ENCODE data around the gene AMTN.
"Not testable (repeated sequence)": the region's sequence is repeated elsewhere in the genome, so short reads cannot be mapped to it uniquely, and the experiment has no call there.

Gene AMTN

DNA sequence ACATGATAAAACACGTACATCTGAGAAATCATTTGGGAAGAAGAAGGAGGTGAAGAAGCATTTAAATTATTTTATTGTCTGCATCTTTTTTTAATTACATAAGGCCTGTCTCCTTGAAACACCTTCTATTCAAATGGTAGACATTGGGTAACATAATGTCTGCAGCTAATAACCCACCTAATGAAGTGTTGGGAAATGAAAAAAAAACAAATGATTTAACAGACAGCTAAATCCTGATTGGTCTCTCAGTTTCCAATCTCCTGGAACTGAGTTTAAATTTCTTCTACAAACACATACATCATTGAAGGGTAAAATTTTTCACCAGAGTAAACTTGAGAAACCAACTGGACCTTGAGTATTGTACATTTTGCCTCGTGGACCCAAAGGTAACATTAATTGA, at the start of gene AMTN:
AMTN (plus strand) TSS at position 301 of the 400 bp plus-strand sequence. CDS start 209 bp downstream, outside the sequence.
- DNase-seq (ENCODE audit: low read depth): no peak

DNA sequence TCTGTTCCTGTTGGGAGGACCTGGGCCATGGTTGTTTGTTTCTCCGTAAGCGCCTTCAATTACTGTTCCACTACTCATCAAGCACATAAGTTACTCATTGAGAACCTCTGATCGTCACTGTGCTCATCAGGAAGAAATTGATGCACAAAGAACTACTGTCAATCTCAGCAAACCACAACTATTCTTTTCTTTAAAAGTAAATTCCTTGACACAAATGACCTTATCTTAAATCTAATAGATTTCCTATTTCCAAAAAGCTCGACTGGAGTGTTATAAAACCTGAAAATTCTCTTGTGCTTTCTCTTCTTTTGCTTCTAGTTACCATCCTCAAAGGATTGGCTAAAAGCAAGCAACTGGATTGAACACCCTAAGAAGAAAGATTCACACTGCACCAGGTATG, 46.5 kb upstream of the AMTN start, which contains the start of gene MUC7:
MUC7 (plus strand) TSS at position 301 of the 400 bp plus-strand sequence. CDS start 1,825 bp downstream, outside the sequence.
- DNase-seq (ENCODE audit: low read depth): no peak

- peak; percentile 15 for DNase-seq (ENCODE audit: low read depth)
These were observed 44.7 kb upstream of the AMTN start for GRCh38 chr4:70473679-70474078.

DNA sequence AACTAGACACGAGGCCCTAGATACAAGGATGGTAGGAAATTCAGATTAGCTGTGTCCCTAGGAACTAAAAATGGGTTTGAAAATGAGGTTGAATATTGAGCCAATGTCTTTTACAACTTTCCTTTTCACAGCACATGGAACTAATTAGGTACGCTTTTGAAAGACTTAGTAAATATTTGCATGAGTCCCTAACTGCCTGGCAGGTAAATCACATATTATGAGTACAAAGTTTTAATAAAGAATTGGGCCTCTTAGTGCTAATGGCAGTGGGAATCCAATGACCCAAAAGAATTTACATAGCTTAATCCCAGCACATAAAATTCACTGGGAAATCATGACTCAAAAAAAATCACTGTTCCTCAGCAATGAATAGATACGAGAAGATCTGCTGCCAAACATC, 29.6 kb upstream of the AMTN start:
- no peak for DNase-seq (ENCODE audit: low read depth)

DNA sequence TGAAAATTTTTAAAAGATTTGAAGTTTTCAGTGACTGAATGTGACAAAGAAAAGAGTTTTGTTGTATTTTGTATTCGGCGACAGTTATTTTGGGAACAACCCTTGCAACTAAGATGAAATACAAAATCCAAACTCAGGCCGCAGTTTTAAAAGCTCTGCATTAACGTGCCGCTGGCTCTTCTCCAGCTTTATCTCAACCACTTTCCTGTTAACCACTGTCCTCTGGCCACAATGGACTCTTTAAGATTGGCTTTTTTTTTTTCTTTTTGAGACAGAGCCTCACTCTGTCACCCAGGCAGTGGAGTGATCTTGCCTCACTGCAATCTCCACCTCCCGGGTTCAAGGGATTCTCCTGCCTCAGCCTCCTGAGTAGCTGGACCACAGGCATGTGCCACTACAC, 22.1 kb upstream of the AMTN start:
- DNase-seq (ENCODE audit: low read depth): no peak

DNA sequence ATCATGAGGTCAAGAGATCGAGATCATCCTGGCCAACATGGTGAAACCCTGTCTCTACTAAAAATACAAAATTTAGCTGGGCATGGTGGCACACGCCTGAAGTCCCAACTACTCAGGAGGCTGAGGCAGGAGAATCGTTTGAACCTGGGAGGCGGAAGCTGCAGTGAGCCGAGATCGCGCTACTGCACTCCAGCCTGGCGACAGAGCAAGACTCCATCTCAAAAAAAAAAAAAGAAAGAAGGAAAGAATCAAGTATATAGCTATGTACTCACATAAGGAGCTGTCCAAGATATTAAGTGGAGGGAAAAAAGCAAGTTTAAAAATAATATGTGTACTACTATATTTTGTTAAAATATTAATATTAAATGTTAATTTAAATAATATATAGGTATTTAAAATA, 16.5 kb upstream of the AMTN start:
- DNase-seq (ENCODE audit: low read depth): not testable (repeated sequence)

GRCh38 chr4:70504733-70505132, 13.6 kb upstream of the AMTN start:
- no peak for DNase-seq (ENCODE audit: low read depth)

DNA sequence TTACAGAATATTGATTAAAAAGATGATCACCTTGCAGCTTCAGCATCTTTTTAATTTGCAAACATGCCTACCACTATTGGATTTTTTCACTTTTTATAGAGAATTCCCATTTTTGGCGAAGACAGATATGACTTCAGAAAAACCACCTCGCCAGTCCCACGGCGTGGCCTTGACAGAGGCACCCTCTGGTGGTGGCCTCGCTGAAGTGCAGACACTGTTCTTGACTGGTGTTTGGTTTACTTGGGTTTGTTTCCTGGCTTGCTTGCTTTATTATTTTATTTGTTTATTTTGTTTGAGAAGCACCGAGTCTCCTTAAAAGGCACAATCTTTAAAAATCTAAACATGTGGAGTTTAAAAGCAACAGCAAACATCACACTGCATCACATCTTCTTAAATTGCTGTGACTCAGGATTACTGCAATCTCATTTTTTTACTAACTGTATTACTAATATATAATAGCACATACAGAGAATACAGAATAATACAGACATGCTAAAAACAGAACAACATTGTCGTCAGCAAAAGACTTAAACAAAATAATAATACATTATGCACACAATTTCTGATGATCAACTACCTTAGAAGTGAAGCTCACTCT, 13.1 kb upstream of the AMTN start:
- no peak for DNase-seq (ENCODE audit: low read depth)

DNA sequence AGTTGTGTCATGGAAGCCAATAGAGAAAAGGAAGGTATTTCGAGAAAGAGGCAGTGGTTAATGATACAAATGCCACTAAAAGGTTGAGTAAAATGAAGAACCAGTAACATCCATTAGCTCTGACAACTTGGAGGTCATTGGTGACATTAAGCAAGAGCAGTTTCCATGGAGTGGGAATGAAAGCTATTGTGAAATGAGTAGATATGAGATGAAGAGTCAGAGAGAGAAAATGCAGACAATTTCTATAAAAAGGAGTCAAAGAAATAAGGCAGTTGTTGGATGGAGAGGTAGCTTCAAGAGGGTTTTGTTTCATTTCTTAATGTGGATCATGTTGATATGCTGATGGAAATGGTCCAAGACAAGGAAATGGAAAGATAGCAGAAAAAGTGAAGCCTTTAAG, 9.6 kb upstream of the AMTN start:
- DNase-seq (ENCODE audit: low read depth): no peak

DNA sequence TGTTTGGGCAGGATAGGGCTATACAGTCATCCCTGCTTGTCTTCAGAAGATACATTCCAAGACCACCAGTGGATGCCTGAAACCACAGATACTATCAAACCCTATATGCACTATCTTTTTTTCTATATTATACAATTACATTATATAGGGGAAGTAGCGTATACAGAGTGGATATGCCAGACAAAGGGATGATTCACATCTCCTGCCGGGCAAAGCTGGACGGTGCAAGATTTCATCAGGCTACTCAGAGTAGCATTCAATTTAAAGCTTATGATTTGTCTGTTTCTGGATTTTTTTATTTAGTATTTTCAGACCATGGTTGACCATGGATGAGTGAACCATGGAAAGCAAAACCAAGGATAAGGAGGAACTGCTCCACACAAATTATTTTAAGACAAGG, 7.0 kb upstream of the AMTN start:
- DNase-seq (ENCODE audit: low read depth): no peak

DNA sequence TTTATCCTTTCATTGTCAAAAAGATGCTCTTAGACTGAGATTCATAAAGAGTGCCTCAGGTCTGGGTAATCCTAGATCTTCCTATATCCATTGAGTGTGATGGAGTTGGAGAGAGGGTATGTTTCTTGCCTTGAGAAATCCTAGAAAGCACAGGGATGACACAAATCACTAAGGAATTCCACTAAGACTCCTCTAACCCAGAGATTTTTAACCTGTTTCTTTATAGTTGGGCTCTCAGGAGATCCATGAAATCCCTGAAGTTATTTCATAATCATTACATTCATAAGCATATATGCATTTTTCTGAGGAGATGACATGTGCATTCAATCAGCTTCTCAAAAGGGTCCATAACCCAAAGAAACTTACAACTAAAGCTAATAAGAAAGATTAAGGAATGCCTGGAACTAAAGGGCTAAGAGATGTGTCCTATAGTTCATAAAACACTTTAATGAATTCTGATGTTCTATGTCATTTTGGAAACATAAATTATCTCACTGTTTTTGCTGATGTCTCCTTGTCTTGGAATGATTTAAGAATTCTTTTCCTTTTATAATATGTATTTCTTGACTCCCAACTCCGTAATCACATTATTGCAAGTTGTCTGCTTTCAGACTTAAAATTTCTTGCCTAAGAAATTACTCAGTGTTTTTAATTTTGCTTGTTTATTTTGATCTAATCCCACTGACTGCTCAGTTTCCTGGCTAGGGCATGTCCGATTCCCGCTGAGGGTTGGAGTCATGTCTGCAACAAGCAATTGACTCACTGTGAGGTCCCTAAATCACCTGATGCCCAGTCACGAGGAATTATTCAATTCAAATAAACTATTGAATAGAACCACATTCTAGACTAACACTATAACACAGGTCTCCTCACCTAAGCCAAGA, 2.8 kb upstream of the AMTN start:
- DNase-seq (ENCODE audit: low read depth): peak; percentile 76

- DNase-seq (ENCODE audit: low read depth): no peak
These were observed 347 bp downstream of the AMTN start for GRCh38 chr4:70518716-70519115.

DNA sequence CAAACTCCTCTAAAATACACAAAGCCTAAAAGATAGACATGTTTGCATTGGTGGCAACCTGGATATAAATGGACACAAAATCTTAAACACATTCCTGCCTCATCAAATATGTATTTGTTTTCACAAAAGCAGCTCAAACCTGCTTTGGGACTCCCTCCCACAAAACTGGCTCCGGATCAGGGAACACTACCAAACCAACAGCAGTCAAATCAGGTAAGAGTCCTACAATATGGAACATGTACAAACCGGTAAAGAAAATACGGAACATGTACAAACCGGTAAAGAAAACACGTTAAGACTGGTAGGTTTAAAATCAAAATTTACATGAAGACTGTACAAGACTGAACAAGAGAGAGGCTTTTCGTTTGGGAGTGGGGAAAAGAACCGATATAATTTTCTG, 4.3 kb downstream of the AMTN start:
- no peak for DNase-seq (ENCODE audit: low read depth)

GRCh38 chr4:70530997-70531396, 12.6 kb downstream of the AMTN start:
- no peak for DNase-seq (ENCODE audit: low read depth)

GRCh38 chr4:70531981-70532380, 13.6 kb downstream of the AMTN start:
- no peak for DNase-seq (ENCODE audit: low read depth)

DNA sequence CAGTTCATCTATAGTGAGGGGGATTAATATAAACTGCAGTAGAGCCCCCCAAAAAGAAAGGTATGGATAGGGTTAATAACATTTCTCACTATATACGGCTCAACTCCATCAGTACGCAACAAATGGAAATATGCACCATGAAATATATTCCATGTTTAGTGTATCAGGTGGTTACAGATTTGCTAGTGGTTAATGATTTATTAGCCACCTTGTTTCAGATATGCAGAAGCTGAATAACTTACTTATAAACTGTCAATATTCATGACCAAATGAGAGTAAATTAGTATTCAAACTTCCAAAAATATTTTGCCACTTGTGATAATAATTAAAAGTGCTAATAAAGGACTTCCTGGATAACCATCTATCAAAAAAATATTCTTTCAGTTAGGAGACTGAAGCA, 14.8 kb downstream of the AMTN start:
- DNase-seq (ENCODE audit: low read depth): no peak

GRCh38 chr4:70533791-70534190, 15.4 kb downstream of the AMTN start:
- DNase-seq (ENCODE audit: low read depth): no peak

- not testable (repeated sequence) for DNase-seq (ENCODE audit: low read depth)
These were observed 16.5 kb downstream of the AMTN start for GRCh38 chr4:70534886-70535285.

DNA sequence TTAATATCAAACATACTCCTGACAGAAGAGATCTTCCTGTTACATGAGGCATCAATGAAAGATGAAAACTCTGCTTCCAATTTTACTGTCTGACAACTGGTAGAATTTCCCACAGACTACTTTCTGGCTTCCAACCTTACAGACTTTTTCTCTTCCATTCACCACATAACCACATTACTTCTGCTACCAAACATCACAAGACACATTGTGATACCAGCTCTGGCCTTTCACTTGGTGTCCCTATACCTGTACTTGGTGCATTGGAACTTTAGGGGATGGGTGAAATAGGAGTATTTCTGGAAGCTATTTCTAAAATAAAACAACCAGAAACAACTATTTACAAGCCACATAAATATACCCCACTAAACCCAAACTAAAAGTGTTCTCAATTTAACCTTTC, 20.5 kb downstream of the AMTN start:
- no peak for DNase-seq (ENCODE audit: low read depth)

DNA sequence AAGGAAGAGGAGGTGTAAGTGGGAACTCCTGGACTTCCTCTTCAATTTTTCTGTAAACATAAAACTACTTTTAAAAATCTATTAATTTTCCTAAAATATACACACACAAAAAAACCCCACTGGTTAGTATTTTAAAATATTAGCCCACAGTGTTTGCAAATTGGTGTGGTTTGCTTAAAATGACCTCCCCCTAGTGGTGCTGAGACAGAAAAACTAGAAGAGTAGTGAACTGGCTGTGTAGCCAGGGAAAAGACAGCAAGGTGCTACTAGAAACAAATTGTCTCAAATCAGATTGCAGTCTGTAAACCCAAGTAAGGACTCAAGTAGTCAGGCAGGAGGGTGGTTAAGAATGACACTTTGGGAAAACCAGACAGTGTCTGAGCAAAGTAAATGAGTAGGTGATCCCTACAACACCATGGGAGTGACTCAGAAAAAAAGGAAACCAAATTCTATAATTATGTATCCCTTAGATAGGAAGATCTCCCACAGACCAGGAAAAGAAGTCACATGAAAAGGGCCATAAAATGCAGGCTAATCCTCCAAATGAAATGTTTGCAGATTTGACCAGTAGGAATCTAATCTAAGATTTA, 26.0 kb downstream of the AMTN start:
- no peak for DNase-seq (ENCODE audit: low read depth)

- DNase-seq (ENCODE audit: low read depth): peak; percentile 40
These were observed 38.5 kb downstream of the AMTN start for GRCh38 chr4:70556856-70557255.

DNA sequence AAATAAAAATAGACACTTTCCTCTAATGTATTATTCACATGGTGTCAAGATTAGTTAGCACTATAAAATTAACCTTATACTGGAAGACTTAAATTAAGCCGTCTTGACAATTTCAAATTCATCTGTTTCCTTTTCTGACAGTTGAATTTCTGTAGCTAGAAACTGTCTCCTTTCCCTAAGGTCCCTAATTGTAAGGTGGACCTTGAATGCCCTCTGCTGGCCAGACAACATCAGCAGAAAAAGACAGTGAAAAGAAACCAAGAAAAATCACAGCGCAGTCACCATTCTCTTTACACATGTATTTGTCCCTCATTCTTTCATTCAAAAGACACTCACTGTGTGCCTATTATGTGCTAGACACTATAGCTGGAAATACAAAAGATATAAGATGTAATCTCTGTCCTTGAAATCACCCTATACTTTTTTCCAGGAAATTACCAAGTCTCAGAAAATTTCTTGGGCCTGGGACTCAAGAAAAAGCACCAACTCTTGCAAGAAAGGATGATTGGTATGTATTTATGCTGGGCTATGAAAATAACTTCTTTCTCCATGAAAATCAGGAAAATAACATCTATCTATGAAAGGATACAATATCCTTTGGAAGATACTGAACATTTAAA, 41.0 kb downstream of the AMTN start:
- peak; percentile 17 for DNase-seq (ENCODE audit: low read depth)

GRCh38 chr4:70559924-70560323, 41.6 kb downstream of the AMTN start:
- no peak for DNase-seq (ENCODE audit: low read depth)

Measured in non-pigmented ciliary epithelial cell (primary cell).